Left ventricle myocardium inferior (tissue), 1 donor: ENCODE results near the gene NT5C. TPM values are rescaled to one million over a fixed set of nuclear protein-coding genes. Genes with fewer than 3 reads are reported as not detected.

Source experiments
- DNase-seq: peaks from one replicate; pipeline ENCODE4 v3.0.0-alpha.2; 2020
- H3K27ac ChIP-seq: fragments of 200-600 bp; replicated peaks from 2 replicates; pipeline ENCODE4 v1.8.0; 2021
- H3K27me3 ChIP-seq: fragments of 200-600 bp; 2 replicates; pipeline ENCODE4 v1.8.0; 2021; ENCODE audit warnings: low read depth
- H3K36me3 ChIP-seq: fragments of 200-600 bp; 2 replicates; pipeline ENCODE4 v1.8.0; 2021
- H3K4me1 ChIP-seq: fragments of 200-600 bp; 2 replicates; pipeline ENCODE4 v1.8.0; 2021
- H3K4me3 ChIP-seq: fragments of 200-600 bp; 2 replicates; pipeline ENCODE4 v1.8.0; 2021; ENCODE audit warnings: mild to moderate bottlenecking, moderate library complexity
- H3K9me3 ChIP-seq: fragments of 200-600 bp; replicated peaks from 2 replicates; pipeline ENCODE4 v1.8.0; 2021
- CTCF ChIP-seq: fragments of 200-600 bp; IDR thresholded peaks from 2 replicates; pipeline ENCODE4 v1.8.0; 2021; ENCODE audit warnings: antibody characterized with exemption, mild to moderate bottlenecking, borderline replicate concordance
- intact Hi-C: fragments of 100-400 bp; cut with micrococcal nuclease; formaldehyde crosslinking; loops from one replicate; pipeline ENCODE4 v1.11.0; 2022
- total RNA-seq: library from RNA; stranded (reverse); fragmentation: NEBNext Ultra II Directional; extraction: Animal tissue kit (Norgen Biotek cat#: 25700); gene quantifications from one replicate; pipeline ENCODE4 v1.2.1, GENCODE V29; 2021
- donor health status: DM: no; HTN: yes; CAD: no; lungs with severe emphysema.

Gene NT5C
- total RNA-seq, 1 donor from 2014 or later = 25.9 TPM

- intact Hi-C loops = loop anchor here (5.0 kb wide), 1 partner anchor 62 kb away; no protein-coding TSS in a partner anchor
These were observed 21.2 kb downstream of the NT5C start for GRCh38 chr17:75110234-75110937.

GRCh38 chr17:75109407-75110233, 21.9 kb downstream of the NT5C start, which contains the start of gene ARMC7:
Gene ARMC7, plus strand, starts transcription at chr17:75109969. Its CDS starts 320 bp downstream, at chr17:75110289.
- peak within 1 kb of the TSS; percentile 80 for H3K4me3 ChIP-seq
- H3K9me3 ChIP-seq = no peaks in the 10 kb centered on the region
- no peaks in the 10 kb centered on the region for H3K36me3 ChIP-seq
- peak within 1 kb of the TSS; percentile 86 for H3K27ac ChIP-seq
- peaks cover 48% of the 10 kb centered on the region for H3K4me1 ChIP-seq
- no peaks in the 10 kb centered on the region for H3K27me3 ChIP-seq
- no peak for TF ChIP-seq CTCF
- DNase-seq = peak; percentile 91
- intact Hi-C loops = loop anchor here (5.0 kb wide), 1 partner anchor 63 kb away; no protein-coding TSS in a partner anchor

More at GRCh38 chr17:75110234-75110937, 21.2 kb downstream of the NT5C start:
- peaks cover 56% of the 10 kb centered on the region for H3K4me1 ChIP-seq
- peak overlapping the region; percentile 80 for H3K4me3 ChIP-seq
- DNase-seq = no peak
- no peaks in the 10 kb centered on the region for H3K36me3 ChIP-seq
- H3K9me3 ChIP-seq = no peaks in the 10 kb centered on the region
- TF ChIP-seq CTCF = no peak
- H3K27ac ChIP-seq = peak overlapping the region; percentile 86
- H3K27me3 ChIP-seq = no peaks in the 10 kb centered on the region

- Histone ChIP-seq H3K4me1 (peaks cover 45% of the 10 kb centered on the region), H3K9me3 (no peaks in the 10 kb centered on the region), H3K36me3 (no peaks in the 10 kb centered on the region), H3K4me3 (peak overlapping the region; percentile 80), H3K27me3 (no peaks in the 10 kb centered on the region), H3K27ac (no peak overlapping the region)
- no peak for DNase-seq
- no peak for TF ChIP-seq CTCF
- intact Hi-C loops = no loop called here
These were observed 22.5 kb downstream of the NT5C start for GRCh38 chr17:75109046-75109406.

GRCh38 chr17:75108193-75108592, 23.3 kb downstream of the NT5C start:
- no peaks in the 10 kb centered on the region for H3K9me3 ChIP-seq
- no peak for TF ChIP-seq CTCF
- H3K4me1 ChIP-seq = peaks cover 47% of the 10 kb centered on the region
- no peak for DNase-seq
- no peaks in the 10 kb centered on the region for H3K27me3 ChIP-seq
- no peak overlapping the region for H3K27ac ChIP-seq
- intact Hi-C loops = no loop called here
- no peaks in the 10 kb centered on the region for H3K36me3 ChIP-seq
- no peak overlapping the region for H3K4me3 ChIP-seq

- Histone ChIP-seq H3K9me3 (no peaks in the 10 kb centered on the region), H3K27me3 (no peaks in the 10 kb centered on the region), H3K27ac (no peak overlapping the region), H3K36me3 (peaks cover 4% of the 10 kb centered on the region), H3K4me3 (no peak overlapping the region), H3K4me1 (peaks cover 29% of the 10 kb centered on the region)
- DNase-seq = no peak
- intact Hi-C loops = no loop called here
- peak; percentile 78 for TF ChIP-seq CTCF
These were observed 26.1 kb downstream of the NT5C start for GRCh38 chr17:75105126-75106080.
